NAMALWA (cell line): ENCODE measurements around the gene ATP2C2.
A peak's percentile ranks its signal among the peaks of the same experiment; 100 is the strongest.
"Not testable (repeated sequence)": the region's sequence is repeated elsewhere in the genome, so short reads cannot be mapped to it uniquely, and the experiment has no call there.

Experiments
- DNase-seq: peaks from one replicate; pipeline ENCODE4 v3.0.0-alpha.2; 2015; ENCODE audit warnings: low spot score

ATP2C2 gene

GRCh38 chr16:84397090-84397489 is 28.8 kb downstream of the ATP2C2 start:
- DNase-seq, result no peak

GRCh38 chr16:84398701-84399100 is 30.4 kb downstream of the ATP2C2 start:
- no peak for DNase-seq

- DNase-seq, result not testable (repeated sequence)
Measured at GRCh38 chr16:84399912-84400311, 31.6 kb downstream of the ATP2C2 start.

- not testable (repeated sequence) for DNase-seq
Measured at GRCh38 chr16:84403435-84403834, 35.1 kb downstream of the ATP2C2 start.

- no peak for DNase-seq
Measured at GRCh38 chr16:84404324-84404723, 36.0 kb downstream of the ATP2C2 start.

GRCh38 chr16:84404936-84405639 is 36.8 kb downstream of the ATP2C2 start:
- no peak for DNase-seq

- no peak for DNase-seq
Measured at GRCh38 chr16:84406006-84406963, 37.9 kb downstream of the ATP2C2 start.

- DNase-seq, result no peak
Measured at GRCh38 chr16:84407588-84408313, 39.4 kb downstream of the ATP2C2 start.

- DNase-seq, result no peak
Measured at GRCh38 chr16:84408314-84408690, 40.0 kb downstream of the ATP2C2 start.

GRCh38 chr16:84408856-84409255 is 40.5 kb downstream of the ATP2C2 start:
- DNase-seq, result no peak

GRCh38 chr16:84410361-84411138 is 42.2 kb downstream of the ATP2C2 start:
- no peak for DNase-seq

- DNase-seq, result no peak
Measured at GRCh38 chr16:84411768-84412167, 43.4 kb downstream of the ATP2C2 start.

GRCh38 chr16:84412262-84412661 is 43.9 kb downstream of the ATP2C2 start:
- no peak for DNase-seq

- DNase-seq, result no peak
Measured at GRCh38 chr16:84413244-84414004, 45.1 kb downstream of the ATP2C2 start.

GRCh38 chr16:84414789-84415326 is 46.5 kb downstream of the ATP2C2 start:
- DNase-seq, result no peak

GRCh38 chr16:84416407-84417321 is 48.3 kb downstream of the ATP2C2 start:
- DNase-seq, result no peak

GRCh38 chr16:84418056-84418849 is 49.9 kb downstream of the ATP2C2 start:
- DNase-seq, result no peak

GRCh38 chr16:84419730-84420129 is 51.4 kb downstream of the ATP2C2 start:
- DNase-seq, result no peak

GRCh38 chr16:84420556-84420955 is 52.2 kb downstream of the ATP2C2 start:
- DNase-seq, result peak; percentile 19
